ENCODE data around the gene WDR45.

DNA sequence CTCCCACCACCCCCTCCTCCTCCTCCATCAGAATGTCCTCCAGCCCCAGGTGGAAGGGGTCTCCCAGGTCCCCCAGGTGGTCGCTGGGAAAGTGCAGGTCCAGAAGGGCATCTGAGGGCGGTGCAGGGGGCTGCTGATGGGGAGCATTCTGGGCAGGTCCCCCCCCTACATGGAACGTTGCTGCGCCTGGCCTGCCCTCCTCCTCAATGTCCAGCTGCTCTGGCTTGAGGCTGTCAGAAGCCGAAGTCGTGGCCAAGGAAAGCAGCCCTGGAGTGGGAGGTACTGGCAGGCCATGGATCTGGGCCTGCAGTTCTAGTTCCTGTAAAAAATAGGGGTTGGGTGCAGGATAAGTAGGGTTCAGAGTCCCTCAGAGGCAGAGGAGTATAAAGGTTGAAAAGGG is 49.4 kb downstream of the WDR45 start:
- TF ChIP-seq, protein P1, sequence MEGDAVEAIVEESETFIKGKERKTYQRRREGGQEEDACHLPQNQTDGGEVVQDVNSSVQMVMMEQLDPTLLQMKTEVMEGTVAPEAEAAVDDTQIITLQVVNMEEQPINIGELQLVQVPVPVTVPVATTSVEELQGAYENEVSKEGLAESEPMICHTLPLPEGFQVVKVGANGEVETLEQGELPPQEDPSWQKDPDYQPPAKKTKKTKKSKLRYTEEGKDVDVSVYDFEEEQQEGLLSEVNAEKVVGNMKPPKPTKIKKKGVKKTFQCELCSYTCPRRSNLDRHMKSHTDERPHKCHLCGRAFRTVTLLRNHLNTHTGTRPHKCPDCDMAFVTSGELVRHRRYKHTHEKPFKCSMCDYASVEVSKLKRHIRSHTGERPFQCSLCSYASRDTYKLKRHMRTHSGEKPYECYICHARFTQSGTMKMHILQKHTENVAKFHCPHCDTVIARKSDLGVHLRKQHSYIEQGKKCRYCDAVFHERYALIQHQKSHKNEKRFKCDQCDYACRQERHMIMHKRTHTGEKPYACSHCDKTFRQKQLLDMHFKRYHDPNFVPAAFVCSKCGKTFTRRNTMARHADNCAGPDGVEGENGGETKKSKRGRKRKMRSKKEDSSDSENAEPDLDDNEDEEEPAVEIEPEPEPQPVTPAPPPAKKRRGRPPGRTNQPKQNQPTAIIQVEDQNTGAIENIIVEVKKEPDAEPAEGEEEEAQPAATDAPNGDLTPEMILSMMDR (IDR thresholded peaks at IDR 0.05): no peak
- no peak for TF ChIP-seq POLR2A (IDR thresholded peaks at IDR 0.05)
